ENCODE results near the gene MED22.

GRCh38 chr9:133344071-133344470, 3.9 kb downstream of the MED22 start:
- no peak for TF ChIP-seq CTCF (IDR thresholded peaks at IDR 0.05; ENCODE audit: poor library complexity)
- no peak for TF ChIP-seq EZH2 (IDR thresholded peaks at IDR 0.05; ENCODE audit: borderline replicate concordance)
- no peak for TF ChIP-seq EZH2phosphoT487 (IDR thresholded peaks at IDR 0.05; ENCODE audit: low read depth, severe bottlenecking, unreplicated experiment)
